NCI-H524 treated with DMSO at 0.1 percent for 48 hours (cell line): ENCODE data around the gene ATXN7L1.

Experiments
- DNase-seq: peaks from one replicate; lab custom pipeline; 2025; lab: John Stamatoyannopoulos, UW

Gene ATXN7L1

GRCh38 chr7:105776986-105777910 is 99.2 kb downstream of the ATXN7L1 start:
- no peak for DNase-seq

DNA sequence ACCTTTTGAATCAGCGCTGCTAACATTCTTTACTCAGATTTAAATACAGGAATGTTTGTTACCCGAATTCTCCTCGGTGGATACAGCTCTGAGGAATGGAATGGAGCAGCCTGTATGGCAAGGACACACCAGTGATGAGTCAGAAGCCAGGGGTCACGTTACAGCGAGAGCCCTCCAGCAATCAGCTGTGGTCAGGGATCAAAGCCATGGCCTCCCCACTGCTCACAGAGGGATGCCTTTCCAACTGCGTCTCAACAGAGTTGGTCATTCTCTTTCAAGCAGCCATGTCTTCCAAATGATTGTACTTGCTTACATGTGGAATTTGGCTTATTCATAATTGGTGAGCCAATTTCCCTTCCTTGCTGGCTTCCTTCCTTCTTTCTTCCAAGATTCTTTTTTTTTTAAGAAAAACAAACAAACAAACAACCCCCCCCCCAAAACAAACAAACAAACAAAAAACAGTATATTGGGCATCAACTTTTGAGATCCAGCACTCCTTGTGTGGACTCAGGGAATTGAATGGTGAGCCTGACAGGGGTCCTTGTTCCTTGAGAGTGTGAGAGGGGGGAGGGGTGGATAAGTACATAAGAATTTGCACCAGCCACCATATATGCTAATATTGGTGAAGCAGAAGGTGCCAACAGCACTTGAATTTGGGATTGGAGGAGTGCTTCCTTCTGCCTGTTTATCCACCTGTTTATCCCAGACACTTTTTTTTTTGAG is 100.2 kb downstream of the ATXN7L1 start:
- peak; percentile 13 for DNase-seq

DNA sequence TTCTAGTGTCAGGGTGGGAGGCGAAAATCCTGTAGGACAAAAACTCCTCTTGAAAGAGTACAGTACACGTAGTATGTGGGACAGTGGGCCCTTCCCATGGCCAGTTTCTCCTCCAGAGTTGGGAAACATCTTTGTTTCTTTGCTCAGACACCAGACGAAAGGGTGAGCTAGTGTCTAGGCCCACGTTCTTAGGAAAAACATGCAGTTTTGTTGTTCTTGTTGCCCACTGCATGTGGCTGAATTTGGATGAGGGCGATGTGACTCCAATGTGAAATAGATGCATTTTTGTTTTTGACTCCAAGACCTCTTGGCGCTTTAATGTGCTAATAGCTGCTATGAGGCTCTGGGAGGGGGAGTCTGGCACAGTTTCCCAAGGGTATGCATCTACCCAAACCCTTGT is 100.8 kb downstream of the ATXN7L1 start:
- DNase-seq = no peak

DNA sequence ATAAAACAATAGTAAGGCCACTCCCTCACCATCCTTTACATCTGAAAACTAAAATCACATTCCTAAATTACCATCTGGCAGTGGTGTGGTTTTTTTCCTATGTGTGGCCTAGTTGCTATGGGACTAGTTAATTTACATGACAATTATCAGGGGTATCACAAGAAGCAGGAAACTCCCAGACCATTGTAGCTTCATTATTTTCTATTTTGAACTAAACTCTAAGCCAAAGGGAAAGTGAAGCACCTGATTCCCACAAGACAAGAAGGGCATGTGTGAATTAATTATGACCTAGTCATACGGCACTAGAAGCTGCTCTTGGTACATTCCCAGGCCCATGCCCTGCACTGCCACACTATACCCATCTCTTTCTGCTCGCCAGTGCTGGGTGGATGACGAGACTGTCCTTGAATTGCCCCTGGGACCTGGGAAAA is 103.4 kb downstream of the ATXN7L1 start:
- DNase-seq = no peak

DNA sequence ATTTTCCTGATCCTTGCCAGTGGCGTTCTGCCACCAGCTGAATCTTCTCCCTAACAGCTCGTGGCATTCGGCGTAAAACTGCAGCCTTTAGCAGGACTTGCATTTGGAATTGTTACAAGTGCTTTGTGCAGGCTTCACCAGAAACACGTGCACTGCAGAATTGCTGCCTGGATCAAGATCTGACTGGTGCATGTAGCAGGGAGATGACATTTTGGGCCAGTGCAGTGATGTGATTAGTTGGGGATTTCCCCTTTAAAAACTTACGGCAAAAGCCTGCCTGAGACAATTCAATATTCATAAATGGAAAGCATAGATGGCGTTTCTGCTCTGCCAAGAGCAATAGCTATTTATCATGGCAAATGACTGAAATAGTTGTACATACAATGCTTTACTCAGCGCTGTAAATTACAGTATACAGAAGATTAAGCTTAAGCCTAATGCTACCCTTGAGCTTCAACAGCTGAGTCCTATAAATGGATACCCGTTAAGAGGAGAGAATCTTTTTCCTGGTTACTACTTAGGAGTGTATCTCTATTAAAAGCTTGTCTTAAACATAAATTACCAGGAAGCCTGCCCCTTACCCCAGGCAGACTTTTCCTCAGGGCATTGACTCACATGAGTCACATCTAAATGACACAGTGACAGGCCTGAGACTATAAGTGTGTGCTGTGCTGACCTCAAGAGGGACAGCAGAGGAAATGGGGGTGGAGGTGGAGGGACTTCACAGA is 106.3 kb downstream of the ATXN7L1 start:
- DNase-seq = peak; percentile 18

GRCh38 chr7:105768898-105769507 is 107.4 kb downstream of the ATXN7L1 start:
- no peak for DNase-seq

DNA sequence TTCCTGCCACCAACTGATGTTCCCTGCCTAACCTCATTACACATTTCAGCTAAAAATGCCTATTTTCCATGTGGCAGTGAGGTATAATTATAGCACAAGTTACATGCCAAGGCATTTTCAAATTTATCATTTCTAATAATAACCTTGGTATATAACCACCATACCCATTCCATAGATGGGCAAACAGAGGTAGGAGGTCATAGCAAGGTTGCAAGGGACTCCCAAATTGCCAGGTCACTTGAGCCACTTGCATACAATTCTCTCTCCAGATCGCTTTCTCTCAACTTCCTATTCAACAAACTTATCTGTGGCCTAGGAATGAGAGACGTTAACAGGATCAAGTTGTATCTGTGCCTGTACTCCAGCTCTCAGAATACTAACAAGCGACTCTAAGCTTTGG is 108.3 kb downstream of the ATXN7L1 start:
- DNase-seq = no peak

GRCh38 chr7:105766421-105767073 is 109.9 kb downstream of the ATXN7L1 start:
- DNase-seq = no peak

GRCh38 chr7:105765846-105766245 is 110.6 kb downstream of the ATXN7L1 start:
- DNase-seq = no peak

GRCh38 chr7:105764506-105764905 is 111.9 kb downstream of the ATXN7L1 start:
- DNase-seq = no peak

DNA sequence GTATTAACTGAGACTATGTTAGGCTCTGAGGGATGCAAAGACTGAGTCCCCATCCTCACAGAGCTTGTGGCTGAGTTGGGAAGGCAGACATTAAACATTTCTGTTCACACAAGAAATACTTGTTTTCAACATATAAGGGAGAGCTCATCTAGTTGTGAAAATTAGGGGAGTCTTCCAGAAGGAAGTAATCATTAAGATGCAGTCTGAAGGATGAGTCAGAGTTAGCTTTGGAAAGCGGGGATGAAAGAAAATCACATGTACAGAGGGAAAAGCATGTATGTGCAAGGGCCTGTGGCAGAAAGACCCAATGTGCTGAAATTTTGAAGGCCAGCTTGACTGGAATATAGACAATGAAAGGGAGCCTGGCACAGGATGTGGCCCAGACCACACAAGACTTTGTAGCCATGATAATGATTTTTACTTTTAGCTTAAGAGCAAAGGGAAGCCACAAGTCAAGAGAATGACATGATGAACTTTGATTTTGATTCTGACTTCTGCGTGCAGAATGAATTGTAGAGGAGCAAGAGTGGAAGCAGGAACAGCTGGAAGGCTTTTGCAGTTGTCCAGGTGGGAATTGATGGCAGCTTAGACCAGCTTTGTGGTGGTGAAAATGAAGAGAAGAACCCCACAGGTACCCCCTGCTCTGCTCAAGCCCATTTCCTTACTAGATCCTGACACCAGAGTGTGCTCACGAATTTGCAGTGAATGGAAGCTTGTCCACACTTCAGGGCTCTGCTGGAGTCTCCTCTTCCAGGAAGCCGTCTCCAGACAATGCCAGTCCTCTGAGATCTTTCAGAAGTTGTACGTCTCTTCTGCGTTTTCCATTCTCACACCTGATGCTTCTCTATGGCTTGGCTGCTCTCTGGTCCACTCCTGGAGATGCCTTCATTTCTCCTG is 115.6 kb downstream of the ATXN7L1 start:
- no peak for DNase-seq

DNA sequence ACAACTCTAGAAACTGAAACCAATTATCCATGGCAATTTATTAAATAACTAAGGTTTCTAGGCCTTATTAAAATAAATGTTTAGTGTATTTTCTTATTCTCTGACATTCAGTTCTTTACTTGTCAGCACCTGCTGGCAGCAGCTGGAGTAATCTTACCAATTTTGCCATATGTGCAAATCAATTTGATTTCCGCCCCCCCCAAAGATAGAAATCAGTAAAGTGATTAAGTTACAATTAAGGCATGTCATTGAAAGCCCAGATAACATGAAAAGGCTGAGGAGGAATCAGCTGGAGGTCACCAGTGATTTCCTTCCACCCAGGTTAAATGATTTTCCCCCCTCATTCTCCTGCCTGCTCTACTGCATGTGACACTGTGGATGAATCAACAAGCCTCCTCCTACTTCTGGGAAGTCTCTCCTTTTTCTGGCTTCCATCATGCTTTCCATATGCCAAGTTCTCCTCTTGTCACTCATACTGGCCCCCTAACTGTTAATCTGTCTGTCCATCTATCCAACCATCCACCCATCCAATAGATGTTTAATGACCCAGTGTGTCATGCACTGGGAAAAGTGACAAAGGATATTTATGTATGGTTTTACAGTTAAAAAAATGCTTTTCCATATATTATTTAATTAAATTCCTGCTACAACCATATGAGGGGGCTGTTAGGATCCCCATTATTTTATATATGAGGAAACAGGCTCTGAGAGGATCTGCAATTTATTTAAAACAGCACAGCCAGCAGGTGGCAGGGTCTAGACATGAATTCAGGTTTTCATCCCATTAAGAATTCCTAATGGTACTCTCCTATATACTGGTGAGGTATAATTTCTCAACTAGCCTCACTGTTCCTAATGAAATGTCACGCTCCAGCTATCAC is 116.5 kb downstream of the ATXN7L1 start:
- DNase-seq = peak; percentile 42

DNA sequence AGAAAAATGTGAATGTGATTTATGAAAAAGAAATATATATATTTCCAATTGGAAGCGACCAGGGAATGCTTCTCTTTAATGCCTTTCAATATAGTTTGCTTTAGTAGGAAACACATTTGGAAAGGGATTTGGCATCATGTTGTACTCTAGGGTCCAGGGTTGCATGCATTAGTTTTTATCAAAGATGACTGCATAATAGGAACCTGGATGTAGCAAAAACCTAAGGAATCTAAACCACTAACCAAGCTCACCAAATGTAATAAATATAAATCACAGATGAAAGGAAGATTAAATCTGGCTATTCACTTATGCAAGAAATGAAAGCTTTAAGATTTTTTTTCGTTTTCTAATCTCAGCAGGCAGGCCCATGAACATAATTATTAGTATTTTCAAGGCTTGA is 120.0 kb downstream of the ATXN7L1 start:
- no peak for DNase-seq

DNA sequence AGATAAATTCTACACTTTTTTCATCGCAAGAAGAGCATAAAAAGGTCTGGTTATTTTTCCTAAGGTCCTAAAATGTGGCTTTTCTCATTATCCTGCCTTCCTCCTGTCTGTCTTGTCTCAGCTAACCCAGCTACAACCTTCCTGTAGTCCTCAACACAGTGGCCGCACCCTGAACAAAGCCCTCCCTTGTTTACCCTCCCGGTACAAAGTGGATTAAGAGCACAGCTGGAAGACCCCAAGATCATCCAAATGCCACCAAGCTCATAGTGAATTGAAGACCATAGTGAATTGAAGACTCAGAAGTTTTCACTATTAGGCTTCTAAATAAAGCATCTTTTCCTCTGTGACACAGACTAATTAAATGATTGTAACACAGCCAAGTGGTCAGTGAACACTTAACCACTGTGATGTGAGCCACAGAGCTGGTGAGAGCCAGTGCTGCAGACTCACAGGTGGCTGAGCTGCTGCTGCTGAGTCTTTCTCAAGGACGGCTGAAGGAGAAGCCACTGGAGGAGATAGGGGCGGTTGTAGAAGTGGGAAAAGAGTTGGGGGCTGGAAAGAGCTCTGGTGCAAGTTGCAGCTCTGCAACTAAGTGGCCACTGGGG is 123.6 kb downstream of the ATXN7L1 start:
- no peak for DNase-seq

GRCh38 chr7:105751054-105751453 is 125.3 kb downstream of the ATXN7L1 start:
- DNase-seq = no peak

DNA sequence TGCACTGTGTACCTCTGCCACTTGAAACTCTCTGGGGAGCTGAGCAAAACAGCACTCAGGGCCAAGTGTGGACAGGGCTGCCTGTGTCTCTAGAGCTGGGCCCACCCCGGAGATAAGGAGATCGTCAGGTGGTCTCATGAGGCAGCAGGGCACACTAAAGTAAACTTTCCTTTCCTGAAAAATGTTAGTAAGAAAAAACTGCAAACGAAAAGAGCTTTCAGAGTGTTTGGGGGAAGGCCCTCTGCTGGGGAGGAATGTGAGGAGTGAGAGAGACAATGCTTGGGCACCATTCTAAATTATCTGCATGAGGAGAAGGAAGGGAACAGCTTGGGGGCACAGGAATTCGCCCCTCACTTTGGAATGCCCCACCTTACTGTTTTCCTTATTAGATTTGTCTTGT is 127.7 kb downstream of the ATXN7L1 start:
- no peak for DNase-seq

GRCh38 chr7:105745681-105746330 is 130.6 kb downstream of the ATXN7L1 start:
- no peak for DNase-seq

DNA sequence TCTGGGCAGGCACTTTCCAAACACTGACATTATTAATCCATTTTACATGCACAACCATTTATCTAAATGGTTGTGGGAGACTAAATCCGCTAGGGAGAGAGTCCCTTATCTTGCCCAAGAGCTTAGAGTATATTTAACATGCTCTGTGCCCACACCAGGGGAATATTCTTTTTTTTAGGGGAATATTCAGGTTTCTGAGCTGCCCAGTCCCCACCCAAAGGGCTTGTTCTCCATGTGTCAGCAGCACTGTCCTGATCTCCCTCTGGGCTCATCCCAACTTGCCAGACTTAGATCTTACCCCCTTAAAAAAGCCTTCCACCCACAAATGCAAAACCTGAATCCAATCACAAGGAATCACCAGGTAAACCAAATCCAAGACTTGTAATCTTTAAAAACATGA is 132.1 kb downstream of the ATXN7L1 start:
- DNase-seq = no peak
